HCT116 (cell line): ENCODE measurements around the gene KRTAP12-1. TPM values are rescaled to one million over a fixed set of nuclear protein-coding genes. Genes with fewer than 3 reads are reported as not detected.

Experiments used
- ATAC-seq: fragments of 200-7000 bp; cut with Tn5 transposase; 2 replicates; pipeline ENCODE4 v1.9.1; 2020; ENCODE audit warnings: mild to moderate bottlenecking, moderate library complexity
- BruUV-seq: library from RNA; stranded (reverse); fragments of 400-500 nt; replicated peaks from 2 replicates; lab custom pipeline; 2021; lab: Mats Ljungman, UMichigan
- CTCF ChIA-PET: fragments of 300-600 bp; sonication (Branson Sonifier 250); formaldehyde crosslinking; loops from one replicate; lab custom pipeline; 2021; ENCODE audit warnings: antibody characterized with exemption; lab: Charles Lee
- POLR2A ChIA-PET: fragments of 300-600, 350-600 bp; sonication (Branson Sonifier 250); formaldehyde crosslinking; loops from one replicate; lab custom pipeline; 2021; ENCODE audit warnings: antibody characterized with exemption; lab: Charles Lee
- RAD21 ChIA-PET, 2 experiments: fragments of 300-600 bp; sonication (Branson Sonifier 250); formaldehyde crosslinking; loops; one replicate each; lab custom pipeline; 2023; ENCODE audit warnings: low total read pairs in 2 of 2; ENCODE audit not compliant: uncharacterized antibody in 2 of 2, unreplicated experiment in 2 of 2, low non-redundant PET in 1 of 2; lab: Charles Lee
- DNase-seq: peaks from one replicate; pipeline ENCODE4 v3.0.0-alpha.2; 2010; ENCODE audit warnings: low read depth, low spot score
- H2AFZ ChIP-seq: fragments of 200-600 bp; shearing (Covaris generic), sonication (generic); 2 replicates; pipeline ENCODE4 v1.6.1; 2017; ENCODE audit warnings: low read depth, mixed run types, mixed read lengths, antibody characterized with exemption, low read length; ENCODE audit not compliant: poor library complexity, severe bottlenecking
- H3K27ac ChIP-seq: 2 replicates; pipeline ENCODE4 v1.5.1; 2012; ENCODE audit warnings: low read depth, low read length
- H3K27me3 ChIP-seq: fragments of 200-600 bp; sonication (generic); 2 replicates; pipeline ENCODE4 v1.6.1; 2016; ENCODE audit warnings: mixed run types, low read length, mixed read lengths; ENCODE audit not compliant: insufficient read depth
- H3K36me3 ChIP-seq, 2 experiments: fragments of 200-500 bp in 1 of 2; fragments of 200-600 bp in 1 of 2; sonication (Bioruptor generic) in 1 of 2; sonication (generic) in 1 of 2; 2 replicates each; pipeline versions ENCODE4 v1.5.1 to v1.6.1; 2014 to 2016; ENCODE audit warnings: low read length in 2 of 2, inconsistent platforms in 1 of 2, mixed read lengths in 1 of 2, mixed run types in 1 of 2; ENCODE audit not compliant: insufficient read depth in 2 of 2, control insufficient read depth in 1 of 2
- H3K4me1 ChIP-seq, 2 experiments: fragments of 200-600 bp in 1 of 2; sonication (generic) in 1 of 2; 2 replicates each; pipeline versions ENCODE4 v1.5.1 to v1.6.1; 2012 to 2017; ENCODE audit warnings: low read length in 2 of 2, inconsistent platforms in 1 of 2, mild to moderate bottlenecking in 1 of 2, mixed read lengths in 1 of 2, mixed run types in 1 of 2, moderate library complexity in 1 of 2; ENCODE audit not compliant: insufficient read depth in 2 of 2, control insufficient read depth in 1 of 2
- H3K4me2 ChIP-seq: fragments of 200-600 bp; sonication (generic); 2 replicates; pipeline ENCODE4 v1.6.1; 2017; ENCODE audit warnings: mixed run types, low read length, mixed read lengths
- H3K4me3 ChIP-seq, 2 experiments: fragments of 200-600 bp in 1 of 2; sonication (generic) in 1 of 2; replicated peaks in 1 of 2; 2 replicates each; pipeline ENCODE4 v1.5.1; 2011 to 2016; ENCODE audit warnings: low read length in 2 of 2, control low read depth in 1 of 2, low read depth in 1 of 2, mild to moderate bottlenecking in 1 of 2, mixed read lengths in 1 of 2, mixed run types in 1 of 2
- H3K79me2 ChIP-seq: fragments of 200-600 bp; sonication (generic); 2 replicates; pipeline ENCODE4 v1.6.1; 2017; ENCODE audit warnings: mild to moderate bottlenecking, mixed run types, low read length, moderate library complexity, mixed read lengths; ENCODE audit not compliant: insufficient read depth
- H3K9ac ChIP-seq: fragments of 200-600 bp; sonication (generic); 2 replicates; pipeline ENCODE4 v1.6.1; 2016; ENCODE audit warnings: low read length, mixed read lengths
- H3K9me2 ChIP-seq: fragments of 200-600 bp; sonication (generic), shearing (Covaris generic); 2 replicates; pipeline ENCODE4 v1.6.1; 2017; ENCODE audit warnings: mixed run types, mild to moderate bottlenecking, moderate library complexity; ENCODE audit not compliant: insufficient read depth
- H3K9me3 ChIP-seq, 2 experiments: fragments of 200-500 bp in 1 of 2; fragments of 200-600 bp in 1 of 2; sonication (Bioruptor generic) in 1 of 2; sonication (generic) in 1 of 2; 2 replicates each; pipeline ENCODE4 v1.6.1; 2014 to 2017; ENCODE audit warnings: low read length in 2 of 2, mixed read lengths in 2 of 2, inconsistent platforms in 1 of 2, low read depth in 1 of 2, mild to moderate bottlenecking in 1 of 2, mixed run types in 1 of 2, moderate library complexity in 1 of 2; ENCODE audit not compliant: control insufficient read depth in 1 of 2, insufficient read depth in 1 of 2
- H4K20me1 ChIP-seq: fragments of 200-600 bp; sonication (generic), shearing (Covaris generic); 2 replicates; pipeline ENCODE4 v1.6.1; 2017; ENCODE audit warnings: mixed run types, mild to moderate bottlenecking, moderate library complexity; ENCODE audit not compliant: insufficient read depth
- ATF3 ChIP-seq: IDR thresholded peaks from 2 replicates; pipeline ENCODE4 v1.6.1; 2012
- CEBPB ChIP-seq: IDR thresholded peaks from 2 replicates; pipeline ENCODE4 v1.6.1; 2012; ENCODE audit warnings: low read depth
- EZH2phosphoT487 ChIP-seq: fragments of 200-600 bp; IDR thresholded peaks from 2 replicates; pipeline ENCODE4 v1.6.1; 2018; ENCODE audit warnings: antibody characterized with exemption, borderline replicate concordance
- SRF ChIP-seq: IDR thresholded peaks from 2 replicates; pipeline ENCODE4 v1.6.1; 2012; ENCODE audit warnings: low read depth
- ZFX ChIP-seq: fragments of 450-650 bp; IDR thresholded peaks from 2 replicates; pipeline ENCODE4 v1.6.1; 2017
- intact Hi-C: fragments of 100-400 bp; cut with micrococcal nuclease; formaldehyde crosslinking; loops from 2 replicates; pipeline ENCODE4 v1.10.0; 2022
- total RNA-seq: library from RNA; stranded (reverse); gene quantifications from one replicate; pipeline ENCODE4 v1.2.1, GENCODE V29; 2021; ENCODE audit not compliant: unreplicated experiment

The KRTAP12-1 gene
- total RNA-seq, 1 experiment from 2014 or later: not detected

- H3K4me2 ChIP-seq: no peak overlapping the region
- no peak overlapping the region for H3K4me3 ChIP-seq
- no peaks in the 10 kb centered on the region for H3K27me3 ChIP-seq
- no peaks in the 10 kb centered on the region for H3K4me1 ChIP-seq
- intact Hi-C loops: no loop called here
- RAD21 ChIA-PET: no interaction called here
- no peak overlapping the region for H3K9ac ChIP-seq
- H3K9me3 ChIP-seq: no peaks in the 10 kb centered on the region
- no peak for TF ChIP-seq CEBPB
- H3K9me2 ChIP-seq: no peaks in the 10 kb centered on the region
- H4K20me1 ChIP-seq: no peaks in the 10 kb centered on the region
- H2AFZ ChIP-seq: no peak overlapping the region
- POLR2A ChIA-PET: no interaction called here
- BruUV-seq: no TSS peak
- ATAC-seq (no peak), DNase-seq (no peak)
- no peak overlapping the region for H3K27ac ChIP-seq
- H3K79me2 ChIP-seq: no peaks in the 10 kb centered on the region
- H3K36me3 ChIP-seq: no peaks in the 10 kb centered on the region
- CTCF ChIA-PET: no interaction called here
Observed at GRCh38 chr21:44729336-44730027, 47.5 kb upstream of the KRTAP12-1 start.

GRCh38 chr21:44728716-44729115 is 46.8 kb upstream of the KRTAP12-1 start:
- intact Hi-C loops: no loop called here
- Histone ChIP-seq H3K27ac (no peak overlapping the region), H3K36me3 (no peaks in the 10 kb centered on the region), H4K20me1 (no peaks in the 10 kb centered on the region), H3K27me3 (no peaks in the 10 kb centered on the region), H3K4me1 (no peaks in the 10 kb centered on the region), H2AFZ (no peak overlapping the region), H3K4me2 (no peak overlapping the region), H3K79me2 (no peaks in the 10 kb centered on the region), H3K9ac (no peak overlapping the region), H3K9me2 (no peaks in the 10 kb centered on the region), H3K4me3 (no peak overlapping the region), H3K9me3 (no peaks in the 10 kb centered on the region)
- ChIA-PET CTCF (no interaction called here), RAD21 (no interaction called here), POLR2A (no interaction called here)
- no peak for DNase-seq
- no peak for TF ChIP-seq ZFX
- no peak for ATAC-seq
- BruUV-seq: no TSS peak

GRCh38 chr21:44727757-44728156 is 45.8 kb upstream of the KRTAP12-1 start:
- Histone ChIP-seq H4K20me1 (no peaks in the 10 kb centered on the region), H3K27ac (no peak overlapping the region), H3K36me3 (no peaks in the 10 kb centered on the region), H3K79me2 (no peaks in the 10 kb centered on the region), H2AFZ (no peak overlapping the region), H3K9me2 (no peaks in the 10 kb centered on the region), H3K9ac (no peak overlapping the region), H3K4me2 (no peak overlapping the region), H3K4me3 (no peak overlapping the region), H3K9me3 (no peaks in the 10 kb centered on the region), H3K27me3 (no peaks in the 10 kb centered on the region), H3K4me1 (no peaks in the 10 kb centered on the region)
- ChIA-PET CTCF (interaction anchor here (0.7 kb wide), 1 partner anchor 15 kb away, joined by 7 read pairs; no protein-coding TSS in a partner anchor), POLR2A (no interaction called here), RAD21 (no interaction called here)
- no TSS peak for BruUV-seq
- TF ChIP-seq SRF: no peak
- no peak for TF ChIP-seq EZH2phosphoT487
- TF ChIP-seq ATF3: no peak
- intact Hi-C loops: no loop called here
- no peak for DNase-seq
- ATAC-seq: no peak
